Urothelium cell line (cell line): ENCODE measurements around the gene HDAC10.
"Not testable (repeated sequence)": the region's sequence is repeated elsewhere in the genome, so short reads cannot be mapped to it uniquely, and the experiment has no call there.

ENCODE experiments used
- DNase-seq: peaks from one replicate; pipeline ENCODE4 v3.0.0; 2011; ENCODE audit warnings: low spot score, mixed read lengths
- FAIRE-seq: peaks from 2 replicates; lab custom pipeline; 2011; peaks lifted over from hg19 to GRCh38; lab: Jason Lieb, UNC

The HDAC10 gene

DNA sequence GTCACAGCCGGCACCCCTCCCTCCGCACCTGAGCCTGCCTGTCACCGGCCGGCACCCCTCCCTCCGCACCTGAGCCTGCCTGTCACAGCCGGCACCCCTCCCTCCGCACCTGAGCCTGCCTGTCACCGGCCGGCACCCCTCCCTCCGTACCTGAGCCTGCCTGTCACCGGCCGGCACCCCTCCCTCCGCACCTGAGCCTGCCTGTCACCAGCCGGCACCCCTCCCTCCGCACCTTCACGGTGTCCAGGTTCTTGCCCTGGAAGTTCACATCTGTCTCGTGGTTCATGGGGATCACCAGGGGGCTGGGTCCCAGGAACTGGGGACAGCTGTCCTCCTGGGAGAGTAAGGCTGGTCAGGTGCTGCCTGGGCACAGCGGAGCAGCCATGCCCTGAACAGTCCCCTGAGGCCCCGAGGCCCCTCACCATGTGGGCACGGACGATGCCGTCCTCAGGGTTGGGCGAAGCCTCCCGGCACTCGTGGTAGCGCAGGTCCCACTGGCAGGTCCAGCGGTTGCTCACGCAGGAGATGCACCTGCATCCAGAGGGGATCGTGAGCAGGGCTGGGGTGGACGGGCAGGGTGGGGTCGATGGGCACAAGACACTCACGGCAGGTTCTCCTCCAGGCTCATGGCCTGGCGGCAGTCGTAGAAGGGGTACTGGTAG, 34.6 kb upstream of the HDAC10 start:
- no peak for DNase-seq
- FAIRE-seq: peak; percentile 27

DNA sequence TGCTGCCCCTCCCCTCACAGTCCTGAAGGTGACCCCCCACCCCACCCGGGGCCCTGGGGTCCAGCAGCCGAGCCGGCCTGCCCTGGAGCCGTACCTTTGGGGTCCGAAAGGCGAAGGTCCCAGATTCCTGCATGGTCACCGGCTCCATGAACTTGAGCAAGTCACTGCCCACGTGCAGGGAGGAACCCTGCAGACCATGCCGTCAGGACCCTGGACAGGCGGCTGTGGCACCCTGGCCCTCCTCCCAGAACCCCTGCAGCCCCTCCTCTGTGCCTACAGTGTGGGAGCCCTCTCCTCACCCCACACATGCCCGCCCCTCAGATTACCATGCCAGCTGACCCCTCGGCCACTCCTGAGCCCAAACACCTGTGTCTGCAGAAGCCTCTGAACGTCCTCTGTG, 33.4 kb upstream of the HDAC10 start:
- no peak for DNase-seq
- FAIRE-seq: no peak

DNA sequence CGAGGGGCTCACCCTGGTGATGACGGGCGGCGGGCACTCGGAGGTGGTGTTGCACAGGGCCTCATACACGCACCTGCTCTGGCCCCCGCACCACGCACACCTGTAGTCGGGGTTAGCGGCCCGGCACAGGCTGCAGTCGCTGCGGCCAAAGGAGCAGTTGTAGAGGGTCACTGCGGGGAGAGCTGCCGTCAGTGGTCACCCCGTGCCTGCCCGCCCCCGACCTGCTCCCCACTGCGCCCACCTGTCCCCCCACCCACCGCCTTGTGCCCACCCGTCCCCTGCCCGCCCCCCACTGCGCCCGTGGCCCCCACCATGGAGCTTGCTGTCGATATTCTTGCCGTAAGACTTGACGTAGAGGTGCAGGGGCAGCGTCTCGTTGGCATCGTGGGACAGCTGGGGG, 32.8 kb upstream of the HDAC10 start:
- DNase-seq: no peak
- FAIRE-seq: no peak

DNA sequence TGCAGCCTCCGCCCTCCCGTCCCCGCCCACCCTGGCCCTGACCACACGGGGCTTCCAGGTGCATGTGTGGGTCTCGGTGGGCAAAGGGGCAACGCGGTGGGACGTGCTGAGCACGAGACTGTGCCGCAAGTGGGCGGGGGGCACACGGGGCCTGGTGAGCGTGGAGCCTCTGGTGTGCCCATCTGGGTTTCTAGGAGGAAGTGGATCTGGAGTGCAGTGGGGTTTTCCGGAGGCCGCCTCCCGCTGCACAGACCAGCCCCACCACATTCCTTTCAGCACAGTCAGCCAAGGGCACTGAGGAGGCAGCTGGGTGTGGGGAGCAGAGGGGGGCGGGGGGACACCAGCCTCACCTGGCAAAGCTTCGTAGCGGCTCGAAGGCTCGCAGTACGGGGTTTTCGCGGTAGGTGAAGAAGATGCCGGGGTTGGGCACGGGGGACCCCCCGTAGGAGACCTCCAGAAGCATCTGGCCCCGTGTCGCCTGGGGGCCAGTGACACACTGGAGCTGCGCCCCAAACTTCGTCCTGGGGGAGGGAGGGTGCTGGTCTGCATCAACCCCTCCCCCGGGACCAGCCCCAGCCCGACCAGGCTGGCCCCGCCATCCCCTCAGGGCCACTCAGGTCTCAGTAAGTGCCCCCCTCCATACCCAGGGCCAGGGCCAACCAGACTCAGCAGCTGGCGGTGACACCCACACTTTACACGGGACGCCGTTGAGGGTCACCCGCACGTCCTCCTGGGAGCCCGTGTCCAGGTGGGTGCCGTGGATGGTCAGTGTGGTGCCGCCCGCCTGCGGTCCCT, 31.5 kb upstream of the HDAC10 start:
- peak; percentile 87 for FAIRE-seq
- DNase-seq: peak; percentile 78

DNA sequence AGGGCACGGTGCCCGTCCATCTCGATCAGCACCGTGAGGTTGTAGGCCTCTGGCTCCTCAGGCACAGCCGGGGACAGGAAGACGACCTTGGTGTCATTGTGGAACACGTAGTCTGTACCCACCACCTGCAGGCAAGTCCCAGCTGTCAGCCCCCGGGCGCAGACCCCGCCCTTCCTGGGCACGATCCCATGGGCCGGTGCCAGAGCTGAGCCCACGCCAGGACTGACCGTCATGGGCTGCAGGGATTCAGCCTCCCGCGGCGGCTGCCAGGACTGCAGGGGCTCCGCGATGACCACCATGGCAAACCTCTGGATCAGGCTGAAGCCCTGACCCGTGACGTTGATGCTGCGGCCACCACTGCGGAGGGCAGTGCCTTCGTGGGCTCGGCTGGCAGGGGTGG, 30.9 kb upstream of the HDAC10 start:
- DNase-seq: no peak
- FAIRE-seq: no peak

DNA sequence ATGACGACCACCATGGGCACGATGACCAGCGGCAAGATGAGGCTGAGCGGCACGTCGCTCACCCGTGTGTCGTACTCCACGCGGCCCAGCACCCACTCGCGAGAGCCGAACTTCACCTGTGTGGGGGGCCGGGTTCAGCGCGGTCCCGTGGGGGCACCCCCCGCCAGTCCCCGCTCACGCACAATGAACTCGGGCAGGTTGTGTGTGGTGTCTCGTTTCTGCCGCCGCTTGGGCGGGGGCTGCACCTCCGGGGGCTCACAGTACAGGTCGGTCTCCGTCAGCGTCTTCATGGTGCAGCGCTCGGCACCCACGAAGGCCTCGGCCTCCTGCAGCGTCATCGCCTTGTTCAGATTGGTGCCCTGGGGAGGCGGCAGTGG, 30.3 kb upstream of the HDAC10 start:
- no peak for DNase-seq
- no peak for FAIRE-seq

DNA sequence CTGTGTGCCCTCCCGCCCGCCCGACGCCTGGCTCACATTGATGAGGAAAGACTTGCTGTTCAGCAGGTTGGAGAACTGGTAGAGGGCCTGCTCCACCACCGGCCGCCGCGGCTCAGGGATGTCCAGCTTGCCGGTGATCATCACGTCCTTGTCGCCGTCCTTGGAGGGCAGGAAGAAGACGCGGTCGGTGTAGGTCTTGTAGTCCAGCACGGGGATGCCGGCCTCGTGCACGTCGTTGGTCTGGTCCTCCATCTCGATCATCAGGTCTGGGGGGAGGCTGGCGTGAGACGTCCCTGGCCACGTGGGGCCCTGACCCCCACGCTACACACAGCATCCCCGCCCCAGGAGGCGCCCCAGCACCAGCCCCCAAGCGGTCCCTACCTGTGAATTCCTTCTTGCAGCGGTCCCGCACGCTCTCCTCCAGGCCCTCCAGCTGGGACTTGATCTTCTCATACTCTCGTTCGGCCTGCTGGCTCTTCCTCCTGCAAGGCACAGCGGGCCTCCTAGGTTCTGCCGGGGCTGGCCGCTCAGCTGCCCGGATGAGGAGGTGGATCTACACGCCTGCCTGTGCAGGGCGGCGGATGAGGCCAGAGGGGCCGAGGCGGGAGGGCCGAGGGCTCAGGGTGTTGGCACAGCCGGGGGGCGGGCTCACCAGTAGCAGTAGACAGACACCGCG, 29.8 kb upstream of the HDAC10 start:
- DNase-seq: no peak
- FAIRE-seq: no peak

DNA sequence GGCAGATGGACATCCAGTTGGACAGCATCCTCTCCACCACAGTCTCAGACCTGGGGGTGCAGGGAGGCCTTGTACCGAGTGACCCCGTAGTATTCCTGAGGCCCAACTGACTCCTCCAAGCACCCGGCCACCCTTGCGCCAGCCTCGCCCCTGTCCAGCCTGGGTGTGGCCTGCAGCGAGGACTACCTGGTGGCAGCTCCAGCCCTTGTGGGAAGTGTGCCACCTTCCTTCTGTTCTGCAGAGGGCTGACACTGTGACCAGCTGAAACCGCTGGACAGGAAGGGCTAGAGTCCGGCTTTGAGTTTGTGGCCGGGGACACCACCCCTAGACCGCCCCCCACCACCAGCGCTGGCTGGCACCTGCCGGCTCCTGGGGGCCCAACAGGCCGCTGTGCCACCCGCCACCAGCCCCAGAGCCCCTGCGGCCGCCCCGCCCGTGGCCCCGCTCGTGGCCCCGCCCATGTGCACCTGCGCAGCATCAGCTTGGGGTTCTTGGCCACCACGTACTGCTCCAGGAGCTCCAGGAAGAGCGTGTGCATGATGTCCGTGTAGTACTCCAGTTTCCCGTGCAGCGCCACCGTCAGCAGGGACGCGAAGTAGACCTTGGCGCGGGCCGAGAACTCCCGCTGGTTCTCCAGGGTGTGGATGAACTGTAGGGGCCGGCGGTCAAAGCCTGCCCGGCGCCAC, 29.1 kb upstream of the HDAC10 start:
- DNase-seq (no peak), FAIRE-seq (no peak)

DNA sequence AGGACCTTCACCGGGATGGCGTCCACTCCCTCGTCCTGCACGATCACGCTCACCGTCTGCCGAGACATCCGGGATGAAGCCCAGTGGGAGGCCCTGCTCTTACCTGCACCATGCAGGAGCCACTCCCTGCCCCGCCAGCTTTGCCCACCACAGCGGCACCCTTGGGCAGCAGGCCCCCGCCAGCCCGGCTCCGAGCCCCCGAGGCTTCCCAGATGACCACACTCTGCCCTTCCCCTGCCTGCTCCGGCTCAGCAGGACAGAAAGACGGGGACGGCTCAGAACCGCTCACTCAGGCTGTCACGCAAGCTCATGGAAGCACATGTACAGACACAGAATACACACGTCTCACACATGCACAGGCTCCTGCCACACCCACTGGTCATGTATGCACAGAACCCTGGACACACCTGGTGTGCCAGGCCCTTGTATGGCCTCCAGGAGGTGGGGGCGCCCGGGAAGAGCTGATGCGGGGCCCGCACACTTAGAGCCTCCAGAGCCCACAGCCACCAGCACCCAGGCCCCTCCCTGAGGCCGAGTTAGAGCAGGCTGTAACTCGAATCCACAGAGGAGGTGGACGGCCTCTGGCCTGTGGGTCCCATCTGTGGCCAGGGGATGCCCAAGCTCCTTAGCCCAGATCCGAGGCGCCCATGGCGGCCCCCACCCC, 28.0 kb upstream of the HDAC10 start:
- DNase-seq (no peak), FAIRE-seq (no peak)

DNA sequence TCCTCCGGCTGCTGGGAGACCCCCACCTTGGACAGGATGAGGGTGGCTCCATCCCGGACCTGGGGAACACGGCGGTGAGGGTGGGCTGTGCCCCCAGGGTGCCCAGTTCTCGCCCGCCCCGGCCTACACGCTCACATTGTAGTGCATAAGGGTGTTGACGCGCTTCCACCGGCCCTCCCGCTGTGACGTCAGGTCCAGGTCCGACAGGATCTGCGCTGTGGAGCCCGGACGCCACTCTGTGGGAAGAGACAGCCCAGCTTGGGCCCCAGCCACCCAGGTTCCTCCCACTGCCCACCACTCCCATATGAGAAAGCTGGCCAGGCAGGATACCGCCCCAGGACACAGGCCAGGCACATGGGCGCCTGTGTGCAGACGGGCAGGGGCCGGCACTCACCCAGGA, 27.4 kb upstream of the HDAC10 start:
- DNase-seq (no peak), FAIRE-seq (no peak)

DNA sequence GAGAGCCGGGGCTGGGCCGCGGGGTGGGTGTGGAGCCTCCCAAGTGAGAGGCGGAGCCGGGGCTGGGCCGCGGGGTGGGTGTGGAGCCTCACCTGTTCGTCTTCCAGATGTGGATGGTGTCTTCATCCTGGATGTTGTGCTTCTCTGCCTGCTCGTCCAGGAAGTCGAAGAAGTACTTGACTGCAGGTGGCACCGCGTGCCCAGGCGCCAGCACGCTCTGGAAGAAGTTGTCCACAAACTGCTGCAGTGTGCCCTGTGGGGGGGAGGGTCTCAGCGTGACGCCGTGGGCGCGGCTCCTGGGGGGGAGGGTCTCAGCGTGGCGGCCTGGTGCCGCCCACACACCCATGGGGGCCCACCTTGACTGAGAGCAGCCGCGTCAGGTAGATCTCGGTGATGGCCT, 26.7 kb upstream of the HDAC10 start:
- DNase-seq: no peak
- FAIRE-seq: no peak

DNA sequence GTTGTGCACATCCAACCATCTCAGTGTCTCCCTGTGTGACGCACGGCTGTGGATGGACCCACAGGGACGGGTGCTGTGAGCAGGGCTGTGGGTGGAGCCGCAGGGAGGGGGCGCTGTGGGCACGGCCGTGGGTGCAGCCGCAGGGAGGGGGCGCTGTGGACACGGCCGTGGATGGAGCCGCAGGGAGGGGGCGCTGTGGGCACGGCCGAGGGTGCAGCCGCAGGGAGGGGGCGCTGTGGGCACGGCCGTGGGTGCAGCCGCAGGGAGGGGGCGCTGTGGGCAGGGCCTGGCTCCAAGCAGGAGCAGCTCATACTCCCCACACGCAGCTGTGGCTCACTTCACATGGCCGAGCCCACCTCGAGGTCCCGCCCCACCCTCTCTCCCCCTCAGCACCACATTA, 25.1 kb upstream of the HDAC10 start:
- no peak for DNase-seq
- peak; percentile 100 for FAIRE-seq

DNA sequence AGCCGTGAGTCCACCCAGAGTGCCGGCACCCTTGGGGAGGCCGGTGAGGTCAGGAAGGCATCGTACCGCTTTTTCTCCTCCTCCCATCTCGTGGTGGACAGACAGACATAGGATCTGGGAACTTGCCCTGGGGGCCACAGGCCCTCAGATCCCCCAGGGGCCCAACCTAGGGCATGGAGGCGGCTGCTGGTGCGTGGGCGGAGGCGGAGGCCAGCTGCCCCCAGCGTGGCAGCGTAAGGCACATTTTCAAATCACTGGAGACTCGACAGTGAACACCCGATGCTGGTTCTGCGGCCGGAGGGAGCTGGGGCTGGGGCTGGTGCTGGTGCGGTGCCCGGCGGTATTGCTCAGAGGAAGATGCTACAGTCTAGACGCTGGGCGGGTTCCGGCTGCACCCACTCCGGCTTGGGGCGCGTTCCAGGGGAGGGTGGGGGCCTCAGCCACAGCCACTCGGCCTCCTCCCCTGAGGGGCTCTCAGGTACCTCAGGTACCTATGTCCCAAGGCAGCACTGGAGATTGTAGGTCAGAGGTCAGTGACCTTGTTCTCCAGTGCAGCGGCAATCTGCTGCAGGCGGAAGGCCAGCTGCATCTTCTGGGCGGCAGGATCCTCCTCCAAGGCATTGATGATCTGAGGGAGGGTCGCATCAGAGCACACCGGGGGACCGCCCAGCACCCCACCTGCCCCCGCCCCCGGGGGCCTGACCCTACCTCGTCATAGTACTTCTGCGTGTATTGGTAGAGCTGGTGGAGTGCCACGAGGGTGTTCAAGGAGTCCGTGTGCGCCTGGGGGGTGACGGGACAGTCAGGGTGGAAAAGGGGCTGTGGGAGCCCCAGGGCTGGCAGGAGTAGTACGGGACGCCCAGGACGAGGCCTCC, 24.4 kb upstream of the HDAC10 start:
- FAIRE-seq: no peak
- no peak for DNase-seq

DNA sequence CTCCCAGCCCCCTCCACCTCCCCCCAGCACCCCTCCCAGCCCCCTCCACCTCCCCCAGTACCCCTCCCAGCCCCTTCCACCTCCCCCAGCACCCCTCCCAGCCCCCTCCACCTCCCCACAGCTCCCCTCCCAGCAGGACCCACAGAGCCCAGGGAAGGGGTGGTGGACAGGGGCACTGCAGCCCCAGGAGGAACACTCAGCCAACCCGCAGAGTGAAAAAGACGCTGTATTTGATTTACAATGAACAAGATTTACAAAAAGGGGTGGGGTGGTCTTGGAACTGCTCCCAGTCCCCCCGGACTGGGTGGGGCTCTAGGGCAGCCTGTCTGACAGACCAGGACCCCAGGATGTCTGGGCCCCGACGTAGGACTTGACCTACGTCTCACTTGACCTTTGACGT, 23.7 kb upstream of the HDAC10 start:
- DNase-seq (no peak), FAIRE-seq (no peak)

DNA sequence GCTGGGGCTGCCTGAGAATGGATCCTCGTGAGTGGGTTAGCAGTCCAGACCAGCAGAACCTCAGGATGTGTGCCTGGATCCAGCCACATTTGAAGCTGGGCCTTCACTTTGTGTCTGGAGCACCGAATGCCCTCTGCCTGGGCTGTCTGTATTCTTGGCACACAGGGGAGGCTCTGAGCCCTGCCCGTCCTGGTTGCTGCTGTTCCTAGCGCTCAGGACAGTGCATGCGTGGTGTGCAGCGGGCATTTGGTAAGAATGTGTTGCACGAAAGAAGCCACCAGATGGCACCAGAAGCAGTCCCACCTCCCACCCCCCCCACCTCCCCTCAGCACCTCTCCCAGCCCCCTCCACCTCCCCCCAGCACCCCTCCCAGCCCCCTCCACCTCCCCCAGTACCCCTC, 23.2 kb upstream of the HDAC10 start:
- FAIRE-seq: no peak

DNA sequence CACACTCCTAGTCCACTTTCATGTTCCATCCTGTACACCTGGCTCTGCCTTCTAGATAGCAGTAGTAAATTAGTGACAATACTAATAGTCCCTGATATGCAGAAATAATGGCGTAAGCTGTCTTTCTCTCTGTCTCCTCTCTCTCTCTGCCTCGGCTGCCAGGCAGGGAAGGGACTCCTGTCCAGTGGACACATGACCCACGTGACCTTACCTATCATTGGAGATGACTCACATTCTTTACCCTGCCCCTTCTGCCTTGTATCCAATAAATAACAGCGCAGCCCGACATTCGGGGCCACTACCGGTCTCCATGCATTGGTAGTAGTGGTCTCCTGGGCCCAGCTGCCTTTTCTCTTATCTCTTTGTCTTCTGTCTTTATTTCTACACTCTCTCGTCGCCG, 22.7 kb upstream of the HDAC10 start:
- not testable (repeated sequence) for FAIRE-seq, DNase-seq

More for the DNA sequence above, 23.2 kb upstream of the HDAC10 start:
- DNase-seq: peak; percentile 52

DNA sequence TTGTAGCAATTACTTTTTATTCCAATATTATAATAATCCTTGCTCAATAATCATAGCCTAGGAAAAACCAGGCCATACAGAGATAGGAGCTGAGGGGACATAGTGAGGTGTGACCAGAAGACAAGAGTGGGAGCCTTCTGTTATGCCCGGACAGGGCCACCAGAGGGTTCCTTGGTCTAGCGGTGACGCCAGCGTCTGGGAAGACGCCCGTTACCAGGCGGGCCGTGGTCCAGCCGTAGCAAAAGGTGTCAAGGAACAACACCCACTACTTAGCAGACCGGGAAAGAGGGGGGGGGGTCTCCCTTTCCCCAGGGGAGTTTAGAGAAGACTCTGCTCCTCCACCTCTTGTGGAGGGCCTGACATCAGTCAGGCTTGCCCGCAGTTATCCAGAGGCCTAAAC, 22.3 kb upstream of the HDAC10 start:
- DNase-seq, FAIRE-seq: not testable (repeated sequence)

DNA sequence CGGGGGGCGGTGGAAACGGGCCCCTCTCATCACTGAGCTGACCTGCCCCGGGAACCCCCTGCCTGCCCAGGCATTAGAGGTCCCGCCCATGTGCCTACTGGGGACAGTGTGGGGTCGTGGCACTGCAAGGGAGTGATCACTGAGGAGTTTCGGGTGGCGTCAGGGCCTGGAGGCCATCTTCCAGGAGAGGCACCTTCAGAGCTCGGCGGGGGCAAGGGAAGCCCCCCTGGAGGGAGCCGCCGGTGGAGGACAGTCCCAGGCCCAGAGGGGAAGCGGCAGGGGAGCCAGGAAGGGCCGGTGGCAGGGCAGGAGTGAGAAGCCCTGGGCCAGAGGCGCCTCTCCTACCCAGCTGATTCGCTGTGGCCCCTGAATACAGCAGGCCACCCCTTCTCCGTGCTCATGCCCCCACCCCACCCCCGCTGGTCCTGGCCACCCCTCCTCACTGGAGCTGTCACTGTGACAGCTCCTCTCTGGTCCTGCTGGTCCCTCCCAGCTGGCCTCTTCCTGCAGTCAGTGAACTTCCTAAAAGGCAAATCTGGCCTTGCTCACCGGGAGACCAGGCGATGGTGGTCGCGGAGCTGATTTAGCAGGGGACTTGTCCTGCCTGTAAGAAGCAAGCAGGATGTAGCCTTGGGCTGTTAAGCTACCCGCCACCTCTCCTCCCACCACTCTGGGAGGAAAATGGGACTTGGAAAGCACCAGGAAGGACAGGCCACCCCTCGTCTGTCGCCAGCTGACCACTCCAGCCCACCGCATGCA, 21.2 kb upstream of the HDAC10 start:
- DNase-seq (no peak), FAIRE-seq (peak; percentile 50)

DNA sequence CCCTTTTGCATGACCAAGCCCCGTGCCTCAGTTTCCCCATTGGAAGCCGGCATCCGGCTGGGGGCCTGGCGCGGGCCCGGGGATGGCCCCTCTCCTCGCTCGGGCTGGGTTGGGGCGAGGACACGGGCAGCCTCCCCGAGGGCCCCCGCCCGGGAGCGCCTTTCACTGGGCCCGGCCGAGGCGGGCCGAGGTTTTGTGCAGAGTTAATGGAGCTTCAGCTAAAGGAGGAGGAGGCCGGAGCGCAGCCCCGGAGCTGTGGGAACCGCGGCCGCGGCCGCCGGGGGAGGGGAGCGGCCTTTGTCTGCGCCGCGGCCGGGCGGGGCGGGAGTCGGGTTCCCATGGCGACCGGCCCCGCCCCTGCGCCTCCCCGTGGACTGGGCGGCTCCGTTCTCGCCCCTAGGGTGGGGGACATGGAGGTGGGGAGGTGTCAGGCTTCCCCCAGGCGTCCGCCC, 20.5 kb upstream of the HDAC10 start:
- FAIRE-seq: peak; percentile 37
- DNase-seq: peak; percentile 86
